HEK293T (cell line): ENCODE data around the gene TSC2.

ENCODE experiments used
- ARNT ChIP-seq: fragments of 450-650 bp; IDR thresholded peaks from 2 replicates; pipeline ENCODE4 v1.6.1; 2017; ENCODE audit warnings: mild to moderate bottlenecking
- BHLHE40 ChIP-seq: fragments of 450-650 bp; IDR thresholded peaks from 2 replicates; pipeline ENCODE4 v1.6.1; 2016; ENCODE audit warnings: mild to moderate bottlenecking, moderate library complexity, borderline replicate concordance
- ELF4 ChIP-seq: fragments of 450-650 bp; IDR thresholded peaks from 2 replicates; pipeline ENCODE4 v1.6.1; 2017; ENCODE audit warnings: antibody characterized with exemption
- FOXA1 ChIP-seq: fragments of 450-650 bp; IDR thresholded peaks from 2 replicates; pipeline ENCODE4 v1.6.1; 2016; ENCODE audit warnings: mild to moderate bottlenecking
- FOXM1 ChIP-seq: fragments of 450-650 bp; IDR thresholded peaks from 2 replicates; pipeline ENCODE4 v1.6.1; 2017; ENCODE audit warnings: mild to moderate bottlenecking, borderline replicate concordance
- NFRKB ChIP-seq: fragments of 450-650 bp; IDR thresholded peaks from 2 replicates; pipeline ENCODE4 v1.6.1; 2016; ENCODE audit warnings: mild to moderate bottlenecking, moderate library complexity
- PKNOX1 ChIP-seq: fragments of 450-650 bp; IDR thresholded peaks from 2 replicates; pipeline ENCODE4 v1.6.1; 2016

- TF ChIP-seq NFRKB (no peak), FOXM1 (no peak), BHLHE40 (no peak), ARNT (no peak), FOXA1 (no peak), PKNOX1 (no peak), ELF4 (no peak)
Observed at GRCh38 chr16:2042171-2042985, 5.4 kb upstream of the TSC2 start.
